Endodermal cell (in vitro differentiated cells): Measurements from ENCODE around the gene GALR2. TPM values are rescaled to one million over a fixed set of nuclear protein-coding genes. Genes with fewer than 3 reads are reported as not detected.

Experiments
- DNase-seq: peaks from one replicate; pipeline ENCODE4 v3.0.0-alpha.2; 2017
- H3K27ac ChIP-seq: 2 replicates; pipeline ENCODE4 v1.5.1; 2013; ENCODE audit warnings: mild to moderate bottlenecking, low read depth, low read length, moderate library complexity
- H3K27me3 ChIP-seq: 2 replicates; pipeline ENCODE4 v1.6.1; 2013; ENCODE audit warnings: mild to moderate bottlenecking, low read length, moderate library complexity; ENCODE audit not compliant: insufficient read depth, control insufficient read depth, poor library complexity, severe bottlenecking
- H3K36me3 ChIP-seq: 2 replicates; pipeline ENCODE4 v1.7.0; 2013; ENCODE audit warnings: mild to moderate bottlenecking, low read length, moderate library complexity; ENCODE audit not compliant: control insufficient read depth, insufficient read depth
- H3K4me1 ChIP-seq: one replicate; pipeline ENCODE4 v1.7.0; 2013; ENCODE audit warnings: low read length; ENCODE audit not compliant: control insufficient read depth, insufficient read depth
- H3K4me3 ChIP-seq: 2 replicates; pipeline ENCODE4 v1.5.1; 2013; ENCODE audit warnings: mild to moderate bottlenecking, low read length, moderate library complexity
- H3K9ac ChIP-seq: 2 replicates; pipeline ENCODE4 v1.6.1; 2013; ENCODE audit warnings: mild to moderate bottlenecking, low read length, moderate library complexity; ENCODE audit not compliant: poor library complexity, severe bottlenecking; ENCODE audit errors: extremely low read depth
- H3K9me3 ChIP-seq: 2 replicates; pipeline ENCODE4 v1.6.1; 2013; ENCODE audit warnings: mild to moderate bottlenecking, low read length, moderate library complexity; ENCODE audit not compliant: control insufficient read depth
- H3K27ac Mint-ChIP-seq: 2 replicates; pipeline ENCODE4 v1.8.0; 2020; ENCODE audit warnings: mixed read lengths
- H3K27me3 Mint-ChIP-seq: 2 replicates; pipeline ENCODE4 v1.8.0; 2021; ENCODE audit warnings: mild to moderate bottlenecking, mixed read lengths; ENCODE audit not compliant: insufficient read depth
- H3K36me3 Mint-ChIP-seq: 2 replicates; pipeline ENCODE4 v1.8.0; 2020; ENCODE audit warnings: low read depth, mixed read lengths
- H3K4me1 Mint-ChIP-seq: 2 replicates; pipeline ENCODE4 v1.8.0; 2020; ENCODE audit warnings: mixed read lengths
- H3K4me3 Mint-ChIP-seq: 2 replicates; pipeline ENCODE4 v1.8.0; 2020; ENCODE audit warnings: mild to moderate bottlenecking, moderate library complexity, mixed read lengths
- H3K9me3 Mint-ChIP-seq: 2 replicates; pipeline ENCODE4 v1.8.0; 2020; ENCODE audit warnings: mild to moderate bottlenecking, mixed read lengths
- CTCF ChIP-seq: fragments of 200-600 bp; sonication (generic); conservative IDR thresholded peaks from 2 replicates; pipeline ENCODE4 v1.5.0; 2021; ENCODE audit warnings: antibody characterized with exemption, mild to moderate bottlenecking
- WGBS, 2 experiments: methylation state at CpG; one replicate each; pipeline versions ENCODE4 v1.1.5 to v1.1.7; 2013; ENCODE audit warnings: missing lambda C conversion rate in 2 of 2, mixed read lengths in 1 of 2; ENCODE audit not compliant: insufficient coverage in 1 of 2, insufficient read length in 1 of 2; 5-methylcytosine and 5-hydroxymethylcytosine counted together
- total RNA-seq, 2 donors: library from RNA; stranded (reverse); fragmentation: NEBNext Ultra II Directional in 1 of 2; extraction: Animal tissue kit (Norgen Biotek cat#: 25700) in 1 of 2; gene quantifications; 2 replicates in 1 of 2; 3 replicates in 1 of 2; pipeline ENCODE4 v1.2.1, GENCODE V29; 2021

Gene GALR2
- total RNA-seq, 2 donors from 2014 or later, result not detected

DNA sequence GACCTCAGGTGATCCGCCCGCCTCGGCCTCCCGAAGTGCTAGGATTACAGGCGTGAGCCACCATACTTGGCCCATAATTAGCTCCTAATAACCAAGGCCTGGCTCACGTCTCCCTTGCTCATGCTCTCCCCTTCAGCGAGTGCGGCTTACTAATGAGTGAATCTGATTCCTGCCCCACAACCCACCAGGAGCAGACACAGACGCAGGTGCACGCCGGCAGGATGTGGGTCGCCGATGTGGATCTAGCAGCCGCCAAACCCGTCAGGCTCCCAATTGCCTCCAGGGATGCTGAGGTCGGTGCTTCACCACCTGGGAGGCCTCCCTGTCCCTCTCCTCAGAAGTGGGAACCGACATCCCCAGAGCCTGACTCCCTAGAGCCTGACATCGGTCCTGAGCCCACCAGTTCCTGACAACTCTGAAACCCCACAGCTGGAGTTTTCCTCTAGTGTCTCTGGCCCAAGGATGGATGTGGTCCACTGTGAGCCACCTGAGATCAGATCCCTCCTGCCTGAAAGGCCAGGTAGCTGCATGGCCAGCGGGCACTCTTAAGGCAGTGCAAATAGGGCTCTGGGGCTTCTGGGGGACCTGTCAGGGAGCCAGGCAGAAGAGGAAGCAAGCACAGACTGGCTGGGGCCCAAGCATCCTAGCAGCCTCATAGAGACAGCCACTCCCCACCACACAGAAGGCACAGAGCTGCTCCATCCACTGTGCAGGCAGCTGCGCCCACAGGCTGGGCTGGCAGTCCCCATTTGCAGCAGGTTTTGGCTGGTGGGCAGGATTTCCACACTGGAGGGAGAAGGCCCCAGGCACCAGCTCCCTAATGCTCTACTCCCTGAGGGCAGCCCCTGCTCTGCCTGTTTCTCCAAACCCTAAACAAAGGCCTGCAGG lies 18.2 kb downstream of the GALR2 start:
- TF ChIP-seq CTCF, result no peak
- Histone ChIP-seq H3K27ac (no peak overlapping the region), H3K9ac (no peak overlapping the region), H3K27me3 (no peaks in the 10 kb centered on the region), H3K9me3 (no peaks in the 10 kb centered on the region), H3K36me3 (peaks cover 82% of the 10 kb centered on the region), H3K4me3 (no peak overlapping the region), H3K4me1 (no peaks in the 10 kb centered on the region)
- Mint-ChIP-seq H3K4me1 (no peaks in the 10 kb centered on the region), H3K27me3 (no peaks in the 10 kb centered on the region), H3K36me3 (peaks cover 70% of the 10 kb centered on the region), H3K27ac (no peak overlapping the region), H3K9me3 (no peaks in the 10 kb centered on the region), H3K4me3 (no peak overlapping the region)
- 94 to 96% methylated on average over 8 to 20 of the region's 20 CpGs for WGBS, 2 experiments
- no peak for DNase-seq

DNA sequence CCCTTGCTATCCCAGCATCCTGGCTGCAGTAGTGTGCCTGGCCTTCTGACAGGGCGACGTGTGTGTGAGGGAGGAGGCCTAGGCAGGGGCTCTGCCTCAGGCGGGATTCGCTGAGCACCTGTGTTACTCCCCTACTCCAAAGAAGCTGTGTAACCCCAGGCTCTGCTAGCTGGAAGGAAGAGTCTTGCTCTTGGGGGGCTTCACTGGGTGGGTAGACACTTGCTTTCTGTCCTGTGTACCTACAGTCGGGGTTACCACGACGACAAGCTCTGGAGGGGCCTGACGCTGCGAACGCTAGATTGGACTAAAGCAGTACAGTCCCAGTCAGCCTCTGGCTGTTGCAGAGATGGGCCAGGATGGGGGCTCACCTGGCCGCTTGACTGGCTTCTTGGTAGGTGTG lies 19.5 kb downstream of the GALR2 start:
- H3K4me3 ChIP-seq, result no peak overlapping the region
- no peaks in the 10 kb centered on the region for H3K4me1 ChIP-seq
- no peaks in the 10 kb centered on the region for H3K9me3 ChIP-seq
- H3K4me3 Mint-ChIP-seq, result no peak overlapping the region
- WGBS, 2 experiments, result 90 to 97% methylated on average over 7 to 11 of the region's 11 CpGs
- no peaks in the 10 kb centered on the region for H3K9me3 Mint-ChIP-seq
- DNase-seq, result no peak
- H3K36me3 ChIP-seq, result peaks cover 79% of the 10 kb centered on the region
- peaks cover 69% of the 10 kb centered on the region for H3K36me3 Mint-ChIP-seq
- no peaks in the 10 kb centered on the region for H3K27me3 ChIP-seq
- H3K27ac ChIP-seq, result no peak overlapping the region
- TF ChIP-seq CTCF, result no peak
- no peaks in the 10 kb centered on the region for H3K4me1 Mint-ChIP-seq
- no peak overlapping the region for H3K27ac Mint-ChIP-seq
- no peak overlapping the region for H3K9ac ChIP-seq
- no peaks in the 10 kb centered on the region for H3K27me3 Mint-ChIP-seq

GRCh38 chr17:76095943-76096342 lies 21.4 kb downstream of the GALR2 start:
- Mint-ChIP-seq H3K36me3 (peaks cover 70% of the 10 kb centered on the region), H3K4me1 (no peaks in the 10 kb centered on the region), H3K27ac (no peak overlapping the region), H3K4me3 (no peak overlapping the region), H3K27me3 (no peaks in the 10 kb centered on the region), H3K9me3 (no peaks in the 10 kb centered on the region)
- peaks cover 80% of the 10 kb centered on the region for H3K36me3 ChIP-seq
- no peak for TF ChIP-seq CTCF
- DNase-seq, result no peak
- no peak overlapping the region for H3K9ac ChIP-seq
- H3K9me3 ChIP-seq, result no peaks in the 10 kb centered on the region
- 92 to 93% methylated on average over 13 of the region's 13 CpGs for WGBS, 2 experiments
- no peak overlapping the region for H3K27ac ChIP-seq
- H3K27me3 ChIP-seq, result no peaks in the 10 kb centered on the region
- H3K4me3 ChIP-seq, result no peak overlapping the region
- no peaks in the 10 kb centered on the region for H3K4me1 ChIP-seq
